A673 (cell line): ENCODE data around the gene MRPL38. TPM values are rescaled to one million over a fixed set of nuclear protein-coding genes. Genes with fewer than 3 reads are reported as not detected.

Source experiments
- BruUV-seq: library from RNA; stranded (reverse); fragments of 400-500 nt; replicated peaks from 2 replicates; lab custom pipeline; 2021; lab: Mats Ljungman, UMichigan
- CTCF ChIA-PET: fragments of 300-600 bp; sonication (Branson Sonifier 250); formaldehyde crosslinking; loops from one replicate; lab custom pipeline; 2022; ENCODE audit warnings: antibody characterized with exemption; lab: Charles Lee
- POLR2A ChIA-PET: fragments of 300-600 bp; sonication (Branson Sonifier 250); formaldehyde crosslinking; loops from one replicate; lab custom pipeline; 2022; ENCODE audit warnings: antibody characterized with exemption; ENCODE audit not compliant: low non-redundant PET; lab: Charles Lee
- DNase-seq: peaks from one replicate; pipeline ENCODE4 v3.0.0-alpha.2; 2015; ENCODE audit warnings: low spot score
- H3K27ac ChIP-seq: fragments of 200-600 bp; sonication (generic); 2 replicates; pipeline ENCODE4 v1.5.1; 2016; ENCODE audit warnings: mixed run types, low read depth, mild to moderate bottlenecking, mixed read lengths, antibody characterized with exemption, low read length; ENCODE audit not compliant: poor library complexity, severe bottlenecking
- H3K27me3 ChIP-seq: fragments of 200-600 bp; sonication (generic); replicated peaks from 2 replicates; pipeline ENCODE4 v1.6.1; 2017; ENCODE audit warnings: mixed run types, low read depth, mild to moderate bottlenecking, mixed read lengths, antibody characterized with exemption, low read length; ENCODE audit not compliant: insufficient read depth, poor library complexity
- H3K36me3 ChIP-seq: fragments of 200-600 bp; sonication (generic); 2 replicates; pipeline ENCODE4 v1.6.1; 2016; ENCODE audit warnings: mixed run types, mild to moderate bottlenecking, mixed read lengths, antibody characterized with exemption, low read length; ENCODE audit not compliant: insufficient read depth, poor library complexity, severe bottlenecking
- H3K4me1 ChIP-seq: fragments of 200-600 bp; sonication (generic); 2 replicates; pipeline ENCODE4 v1.6.1; 2017; ENCODE audit warnings: mixed run types, mild to moderate bottlenecking, mixed read lengths, antibody characterized with exemption, low read length; ENCODE audit not compliant: insufficient read depth, poor library complexity, severe bottlenecking
- H3K4me3 ChIP-seq: fragments of 200-600 bp; sonication (generic); 2 replicates; pipeline ENCODE4 v1.5.1; 2016; ENCODE audit warnings: low read depth, mixed run types, mild to moderate bottlenecking, mixed read lengths, low read length; ENCODE audit not compliant: poor library complexity, severe bottlenecking
- H3K9me3 ChIP-seq: fragments of 200-600 bp; sonication (generic); 2 replicates; pipeline ENCODE4 v1.6.1; 2016; ENCODE audit warnings: mixed run types, low read depth, mild to moderate bottlenecking, mixed read lengths, antibody characterized with exemption, low read length; ENCODE audit not compliant: poor library complexity, severe bottlenecking
- CTCF ChIP-seq: fragments of 300-800, 200-600 bp; sonication (generic); conservative IDR thresholded peaks from 2 replicates; pipeline ENCODE4 v1.5.1; 2017; ENCODE audit warnings: low read depth, mild to moderate bottlenecking, antibody characterized with exemption, low read length, moderate library complexity, mixed read lengths
- EZH2 ChIP-seq: fragments of 200-600 bp; sonication (generic); IDR thresholded peaks from 2 replicates; pipeline ENCODE4 v1.6.1; 2017; ENCODE audit warnings: borderline replicate concordance, low read depth, mild to moderate bottlenecking, mixed read lengths, antibody characterized with exemption, low read length; ENCODE audit not compliant: poor library complexity, severe bottlenecking
- intact Hi-C: fragments of 100-400 bp; cut with micrococcal nuclease; formaldehyde crosslinking; loops from one replicate; pipeline ENCODE4 v1.10.0; 2022; ENCODE audit not compliant: unreplicated experiment
- total RNA-seq: library from RNA; stranded (reverse); gene quantifications from 2 replicates; pipeline ENCODE4 v1.2.3, GENCODE V29; 2021

MRPL38 gene
- total RNA-seq, 1 experiment from 2014 or later = 167 TPM

DNA sequence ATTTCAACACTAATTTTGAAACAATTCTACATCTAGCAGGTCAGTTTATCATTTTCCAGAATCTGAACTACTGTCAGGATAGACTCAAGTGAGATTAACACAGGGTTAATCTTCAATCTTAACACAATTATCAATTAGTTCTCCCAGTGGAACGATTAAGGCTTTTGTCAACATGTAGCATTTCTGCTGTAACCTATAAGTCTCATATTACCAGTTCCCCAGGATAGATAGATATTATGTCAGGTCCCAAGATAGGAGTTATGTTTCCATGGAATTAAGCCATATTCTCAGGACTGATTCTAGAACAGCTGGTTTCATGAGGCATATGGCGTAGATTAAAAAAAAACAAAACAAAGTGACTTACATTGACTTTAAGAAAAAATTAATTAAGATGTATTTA lies 40.5 kb upstream of the MRPL38 start:
- intact Hi-C loops = no loop called here
- H3K9me3 ChIP-seq = no peaks in the 10 kb centered on the region
- ChIA-PET CTCF (no interaction called here), POLR2A (no interaction called here)
- DNase-seq = no peak
- no peak overlapping the region for H3K4me3 ChIP-seq
- H3K4me1 ChIP-seq = peaks cover 11% of the 10 kb centered on the region
- no TSS peak for BruUV-seq
- peaks cover 27% of the 10 kb centered on the region for H3K36me3 ChIP-seq
- no peak overlapping the region for H3K27ac ChIP-seq
- TF ChIP-seq CTCF (no peak), EZH2 (no peak)
- H3K27me3 ChIP-seq = no peaks in the 10 kb centered on the region

GRCh38 chr17:75943491-75943890 lies 38.8 kb upstream of the MRPL38 start:
- TF ChIP-seq CTCF = no peak
- no peak for TF ChIP-seq EZH2
- CTCF ChIA-PET = interaction anchor here (0.7 kb wide), 1 partner anchor 67 kb away, joined by 5 read pairs; no protein-coding TSS in a partner anchor
- Histone ChIP-seq H3K4me1 (peaks cover 11% of the 10 kb centered on the region), H3K36me3 (peaks cover 16% of the 10 kb centered on the region), H3K27me3 (no peaks in the 10 kb centered on the region), H3K4me3 (no peak overlapping the region), H3K9me3 (no peaks in the 10 kb centered on the region), H3K27ac (no peak overlapping the region)
- no peak for DNase-seq
- no TSS peak for BruUV-seq
- POLR2A ChIA-PET = no interaction called here
- intact Hi-C loops = no loop called here

DNA sequence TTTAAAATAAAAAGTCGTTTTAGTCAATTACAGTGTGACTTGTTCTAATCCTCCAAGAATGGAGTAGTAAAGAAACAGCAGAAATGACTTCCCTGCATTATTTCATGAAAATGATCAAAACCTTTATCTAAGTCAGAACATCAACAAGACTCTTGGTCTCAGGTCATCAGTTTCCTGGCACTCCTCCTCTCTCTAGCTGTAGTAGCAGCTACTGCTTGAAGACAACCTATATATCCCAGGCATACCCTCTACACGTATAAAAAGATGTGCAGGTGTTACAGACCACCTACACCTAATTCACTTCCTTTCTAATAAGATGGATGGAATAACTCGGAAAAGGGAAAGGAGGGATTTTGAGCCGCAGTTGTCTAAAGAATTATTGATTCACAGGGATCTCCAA lies 37.8 kb upstream of the MRPL38 start:
- BruUV-seq = no TSS peak
- H3K27me3 ChIP-seq = no peaks in the 10 kb centered on the region
- POLR2A ChIA-PET = no interaction called here
- peaks cover 11% of the 10 kb centered on the region for H3K4me1 ChIP-seq
- no peak for DNase-seq
- TF ChIP-seq EZH2 (no peak), CTCF (no peak)
- H3K4me3 ChIP-seq = no peak overlapping the region
- no peak overlapping the region for H3K27ac ChIP-seq
- no peaks in the 10 kb centered on the region for H3K9me3 ChIP-seq
- intact Hi-C loops = no loop called here
- peaks cover 8% of the 10 kb centered on the region for H3K36me3 ChIP-seq
- CTCF ChIA-PET = no interaction called here
